SU-DHL-6 (cell line): Measurements from ENCODE around the gene SLC38A11.

Experiments used
- EZH2phosphoT487 ChIP-seq: fragments of 200-600 bp; sonication (generic), shearing (Covaris generic); conservative IDR thresholded peaks from 2 replicates; pipeline ENCODE4 v1.6.1; 2018; ENCODE audit warnings: mild to moderate bottlenecking, antibody characterized with exemption, low read length, moderate library complexity, mixed read lengths
- TF ChIP-seq, protein P1 (sequence below): fragments of 200-600 bp; sonication (generic); IDR thresholded peaks from one replicate; pipeline ENCODE4 v1.5.1; 2017; ENCODE audit warnings: antibody characterized with exemption, mild to moderate bottlenecking, low read length, moderate library complexity; ENCODE audit not compliant: insufficient read depth, poor library complexity, severe bottlenecking

DNA sequence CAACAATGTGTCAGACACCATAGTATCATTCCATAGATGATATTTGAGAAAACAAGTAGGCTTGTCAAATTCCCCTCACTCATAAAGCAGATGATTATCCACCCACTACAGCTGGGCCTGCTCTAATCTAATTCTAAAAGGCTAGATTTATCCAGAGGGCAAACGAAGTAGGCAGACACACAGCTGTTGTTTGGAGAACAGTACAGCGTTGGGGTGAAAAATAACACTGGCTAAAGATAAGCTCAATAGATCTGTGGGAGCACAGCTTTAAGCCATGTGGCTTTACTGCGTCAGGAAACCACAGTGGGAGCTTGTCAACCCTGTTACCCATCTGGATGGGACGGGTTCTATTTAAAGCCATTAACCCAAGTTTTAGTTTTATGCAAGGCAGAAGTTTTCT lies 64.8 kb downstream of the SLC38A11 start:
- TF ChIP-seq, protein P1, sequence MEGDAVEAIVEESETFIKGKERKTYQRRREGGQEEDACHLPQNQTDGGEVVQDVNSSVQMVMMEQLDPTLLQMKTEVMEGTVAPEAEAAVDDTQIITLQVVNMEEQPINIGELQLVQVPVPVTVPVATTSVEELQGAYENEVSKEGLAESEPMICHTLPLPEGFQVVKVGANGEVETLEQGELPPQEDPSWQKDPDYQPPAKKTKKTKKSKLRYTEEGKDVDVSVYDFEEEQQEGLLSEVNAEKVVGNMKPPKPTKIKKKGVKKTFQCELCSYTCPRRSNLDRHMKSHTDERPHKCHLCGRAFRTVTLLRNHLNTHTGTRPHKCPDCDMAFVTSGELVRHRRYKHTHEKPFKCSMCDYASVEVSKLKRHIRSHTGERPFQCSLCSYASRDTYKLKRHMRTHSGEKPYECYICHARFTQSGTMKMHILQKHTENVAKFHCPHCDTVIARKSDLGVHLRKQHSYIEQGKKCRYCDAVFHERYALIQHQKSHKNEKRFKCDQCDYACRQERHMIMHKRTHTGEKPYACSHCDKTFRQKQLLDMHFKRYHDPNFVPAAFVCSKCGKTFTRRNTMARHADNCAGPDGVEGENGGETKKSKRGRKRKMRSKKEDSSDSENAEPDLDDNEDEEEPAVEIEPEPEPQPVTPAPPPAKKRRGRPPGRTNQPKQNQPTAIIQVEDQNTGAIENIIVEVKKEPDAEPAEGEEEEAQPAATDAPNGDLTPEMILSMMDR = no peak
- no peak for TF ChIP-seq EZH2phosphoT487
